Stimulated activated CD8-positive, alpha-beta memory T cell treated with anti-CD3 and anti-CD28 coated beads, Interleukin-2, amount 100 ng/mL, for 48 hours (primary cell): ENCODE results near the gene OR7G3.

ENCODE experiments used
- DNase-seq, 2 donors: peaks; one replicate each; pipeline ENCODE4 v3.0.0-alpha.2; 2020; ENCODE audit warnings: low read depth in 2 of 2

The OR7G3 gene

DNA sequence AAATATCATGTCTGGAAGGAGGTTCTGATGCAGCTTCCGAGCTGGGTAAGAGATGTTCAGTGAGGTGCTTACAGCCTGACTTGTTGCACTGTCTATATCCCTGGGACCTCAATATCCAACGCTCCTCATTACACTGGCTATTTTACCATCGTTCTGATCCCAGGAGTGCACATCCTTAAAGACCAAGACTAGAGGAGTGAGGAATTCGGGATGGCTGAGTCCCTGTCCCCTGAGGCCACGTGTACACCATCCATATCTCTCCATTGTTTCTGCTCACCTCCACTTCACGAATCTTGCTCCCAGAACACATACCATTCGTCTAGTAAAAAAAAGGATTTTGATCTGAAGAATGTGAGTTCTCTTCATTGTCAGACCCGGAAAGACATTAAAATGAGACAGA, 19.4 kb downstream of the OR7G3 start, which contains the start of gene OR7G2:
TSS of gene OR7G2 (minus strand) at position 101 of the 400 bp plus-strand sequence. CDS start 4,232 bp downstream, outside the sequence.
- no peak for DNase-seq

DNA sequence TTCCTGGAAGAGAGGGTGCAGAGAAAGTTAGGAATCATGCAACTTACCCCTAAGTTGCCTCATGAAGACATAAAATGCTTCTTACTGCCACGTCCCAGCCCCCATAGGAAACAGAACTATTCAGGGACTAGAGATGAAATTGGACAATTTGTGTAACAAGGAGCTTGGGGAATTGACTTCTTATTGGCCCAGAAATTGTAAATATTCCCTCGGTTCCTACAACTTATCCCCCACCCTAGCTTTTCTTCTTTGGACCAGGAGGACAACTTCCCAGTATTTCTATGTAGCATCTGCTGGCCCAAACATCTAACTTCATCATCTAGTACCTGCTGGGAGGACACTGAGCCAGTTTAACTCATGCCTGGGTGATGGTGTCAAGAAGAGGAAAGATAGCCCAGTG, 40.0 kb downstream of the OR7G3 start, which contains the start of gene OR1M1:
TSS of gene OR1M1 (plus strand) at position 301 of the 400 bp plus-strand sequence. CDS start 6,184 bp downstream, outside the sequence.
- DNase-seq = no peak

DNA sequence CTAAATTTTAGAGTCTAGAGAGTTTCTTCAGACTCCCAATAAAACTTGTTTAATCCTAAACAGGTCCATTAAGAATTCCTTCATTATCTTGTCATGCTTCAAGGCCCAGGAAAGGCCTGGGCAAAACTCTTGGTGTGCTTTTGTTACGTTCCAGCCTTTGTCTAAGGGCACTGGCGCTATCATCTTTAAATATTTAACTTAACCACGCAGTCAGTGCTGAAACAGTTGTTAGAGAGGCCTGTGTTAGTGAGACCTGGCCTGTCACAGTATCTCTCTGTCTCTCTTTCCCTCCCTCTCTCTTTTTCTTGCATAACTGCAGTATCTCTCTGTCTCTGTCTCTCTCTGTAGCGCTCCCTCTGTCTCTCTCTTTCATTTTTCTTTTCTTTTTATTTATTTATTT, 48.1 kb downstream of the OR7G3 start:
- no peak for DNase-seq

DNA sequence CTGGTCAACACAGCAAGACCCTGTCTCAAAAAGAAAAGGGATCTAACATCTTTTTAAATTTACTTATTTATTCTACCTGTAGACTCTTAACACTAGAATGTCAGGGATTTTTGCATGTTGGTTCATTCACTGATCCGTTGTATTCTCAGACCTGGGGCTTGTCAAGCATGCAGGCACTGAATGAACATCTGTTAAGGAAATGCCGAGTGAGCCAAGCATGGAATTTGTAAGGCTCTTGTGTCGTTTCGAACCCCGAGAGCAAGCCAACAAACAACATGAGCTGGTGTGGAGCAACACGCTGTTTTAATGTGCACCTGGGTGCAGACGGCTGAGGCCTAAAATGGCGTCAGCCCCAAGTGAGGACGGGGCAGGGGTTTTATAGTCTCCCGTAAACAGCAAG, 49.8 kb downstream of the OR7G3 start:
- no peak for DNase-seq
